Measurements from ENCODE around the gene RASD2. TPM values are rescaled to one million over a fixed set of nuclear protein-coding genes. Genes with fewer than 3 reads are reported as not detected.

The RASD2 gene
- total RNA-seq, 1 donor from 2014 or later = 3.0 TPM

DNA sequence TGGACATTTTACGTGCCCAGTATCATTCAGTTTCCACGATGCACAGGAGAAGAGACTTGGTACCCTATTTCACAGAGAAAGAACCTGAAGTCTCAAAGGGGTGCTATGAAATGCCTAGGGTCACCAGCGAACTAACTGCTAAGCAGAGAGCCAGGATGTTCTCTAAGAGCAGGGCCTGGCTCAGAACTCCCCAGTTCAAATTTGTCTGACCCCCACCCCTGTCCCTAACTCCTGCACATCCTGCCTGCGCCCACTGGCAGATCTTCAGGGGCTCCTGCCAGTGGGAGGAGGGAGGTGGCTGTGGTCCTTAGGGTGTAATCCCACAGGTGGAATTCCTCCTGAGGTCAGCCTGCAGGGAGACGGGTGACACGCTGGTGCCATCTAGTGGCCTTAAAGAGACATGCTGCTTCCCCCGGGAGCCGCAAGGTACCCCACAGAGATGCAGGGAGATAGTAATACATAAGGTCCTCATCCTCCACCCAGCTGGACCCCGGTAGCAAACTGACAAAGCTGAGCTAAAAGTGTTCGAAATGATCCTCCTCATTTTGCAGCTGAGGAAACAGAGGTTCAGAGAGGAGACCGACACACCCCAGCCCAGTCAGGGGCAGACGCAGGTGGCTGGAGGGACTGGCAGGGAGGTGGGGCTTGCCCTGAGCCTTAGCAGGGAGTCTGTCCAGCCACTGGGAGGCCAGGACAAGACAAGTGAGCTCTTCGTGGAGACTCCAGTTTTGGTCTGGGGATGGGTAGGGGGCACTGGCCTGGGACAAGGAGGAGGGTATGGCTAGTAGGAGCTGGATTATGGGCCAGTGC lies 42.4 kb downstream of the RASD2 start:
- DNase-seq (ENCODE audit: low read depth) = peak; percentile 57

DNA sequence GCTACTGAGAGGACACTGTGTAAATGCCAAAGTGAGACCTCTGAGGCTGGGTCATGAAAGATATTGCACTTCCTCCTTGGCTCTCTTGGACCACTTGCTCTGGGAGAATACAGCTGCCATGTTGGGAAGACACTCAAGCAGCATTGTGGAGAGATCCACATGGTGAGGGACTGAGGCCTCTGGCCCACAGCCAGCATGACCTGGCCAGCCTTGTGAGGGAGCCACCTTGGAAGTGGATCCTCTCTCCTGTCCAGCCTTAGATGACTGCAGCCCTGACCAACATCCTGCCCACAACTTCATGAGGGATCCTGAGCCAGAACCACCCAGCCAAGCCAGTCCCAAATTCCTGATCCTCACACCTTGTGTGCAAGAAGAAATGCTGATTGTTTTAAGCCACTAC lies 46.1 kb downstream of the RASD2 start:
- no peak for DNase-seq (ENCODE audit: low read depth)

DNA sequence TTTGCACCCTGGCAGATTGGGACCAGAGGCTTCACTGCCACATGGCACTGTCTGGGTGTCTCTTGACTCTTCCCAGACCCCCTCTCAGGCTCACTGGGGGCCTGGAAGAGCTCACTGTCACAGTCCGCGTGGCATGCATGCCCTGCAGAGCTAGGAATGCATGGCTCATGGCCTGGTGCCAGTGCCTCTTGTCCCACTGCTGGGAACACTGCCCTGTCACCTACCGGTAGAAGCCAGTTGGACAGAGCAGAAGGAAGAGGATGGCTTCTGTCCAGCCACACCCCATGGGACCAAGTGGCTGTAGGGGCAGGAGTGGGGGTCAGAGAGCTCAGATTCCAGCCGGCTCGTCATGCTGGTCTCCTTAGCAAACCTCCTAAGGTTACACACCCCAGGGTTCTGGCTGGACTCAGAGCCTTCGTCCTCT lies 46.8 kb downstream of the RASD2 start:
- no peak for DNase-seq (ENCODE audit: low read depth)

- DNase-seq (ENCODE audit: low read depth) = no peak
These were observed 47.3 kb downstream of the RASD2 start for GRCh38 chr22:35587896-35588295.

DNA sequence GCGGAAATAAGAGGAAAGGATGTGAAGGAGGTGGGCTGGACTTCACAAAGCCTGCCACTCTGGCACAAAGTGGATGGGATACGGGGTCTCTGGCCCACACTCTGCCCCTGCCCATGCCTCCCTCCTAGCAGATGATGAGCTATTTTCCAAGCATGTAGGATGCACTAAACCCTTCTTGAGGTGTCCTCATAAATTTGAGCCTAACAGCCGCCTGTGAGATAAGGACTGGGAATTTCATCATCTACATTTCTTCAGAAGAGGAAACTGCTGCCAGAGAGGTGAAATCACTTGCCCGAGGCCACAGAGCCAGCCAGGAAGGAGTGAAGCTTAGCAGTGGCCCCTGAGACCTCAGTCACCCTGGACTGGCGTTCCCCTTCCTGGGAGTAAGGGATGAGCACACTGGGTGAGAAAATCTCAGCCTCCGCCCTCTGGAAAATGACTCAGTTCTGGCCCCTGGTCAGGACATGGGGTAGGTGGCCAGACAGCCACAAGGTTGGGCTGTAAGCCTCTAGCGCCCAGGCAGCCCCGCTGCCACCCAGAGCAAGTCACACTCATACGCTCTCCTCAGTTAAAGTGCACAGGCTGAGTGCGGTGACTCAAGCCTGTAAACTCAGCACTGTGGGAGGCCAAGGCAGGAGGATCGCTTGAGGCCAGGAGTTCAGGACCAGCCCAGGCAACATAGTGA lies 48.6 kb downstream of the RASD2 start:
- DNase-seq (ENCODE audit: low read depth) = peak; percentile 89

DNA sequence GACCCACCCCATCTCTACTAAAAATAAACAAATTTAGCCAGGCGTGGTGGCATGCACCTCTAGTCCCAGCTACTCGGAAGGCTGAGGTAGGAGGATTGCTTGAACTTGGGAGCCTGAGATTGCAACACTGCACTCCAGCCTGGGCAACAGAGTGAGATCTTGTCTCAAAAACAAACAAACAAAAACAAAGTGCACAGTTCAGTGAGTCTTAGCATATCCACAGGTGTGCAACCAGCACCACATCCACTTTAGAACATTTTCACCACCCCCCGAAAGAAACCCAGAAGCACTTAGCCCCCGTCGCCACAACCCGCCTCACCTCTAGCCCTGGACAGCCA lies 49.1 kb downstream of the RASD2 start:
- DNase-seq (ENCODE audit: low read depth) = no peak

DNA sequence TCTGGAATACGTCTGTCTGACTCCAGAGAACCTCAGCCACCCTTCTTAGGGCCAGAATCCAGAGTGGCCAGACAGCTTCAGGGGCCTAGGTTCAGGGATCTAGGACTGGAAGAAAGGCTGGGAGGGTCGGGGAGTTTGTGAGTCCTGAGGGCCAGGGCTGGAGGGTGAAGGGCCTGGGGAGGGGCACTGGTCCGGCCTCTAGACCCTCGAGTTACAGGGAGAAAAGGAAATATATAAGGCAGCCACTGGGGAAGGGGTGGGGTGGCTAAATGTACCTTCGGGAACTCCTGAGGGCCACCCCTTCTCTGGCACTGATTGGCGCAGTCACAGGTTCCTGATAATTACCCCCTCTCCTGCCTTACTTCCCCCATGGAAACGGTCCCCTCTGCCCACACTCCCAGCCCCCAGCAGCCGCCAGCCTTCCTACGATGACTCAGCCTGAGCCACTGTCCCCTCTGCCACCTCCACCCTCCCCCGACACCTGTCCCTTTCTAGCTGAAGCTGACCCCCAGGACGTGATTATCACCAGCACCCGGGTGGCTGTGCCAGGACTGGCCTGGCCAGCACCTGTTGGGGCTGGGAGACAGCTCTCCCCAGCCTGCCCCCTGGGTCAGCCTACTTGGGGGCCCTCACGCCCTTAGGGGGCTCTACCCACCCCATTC lies 50.1 kb downstream of the RASD2 start:
- DNase-seq (ENCODE audit: low read depth) = no peak

DNA sequence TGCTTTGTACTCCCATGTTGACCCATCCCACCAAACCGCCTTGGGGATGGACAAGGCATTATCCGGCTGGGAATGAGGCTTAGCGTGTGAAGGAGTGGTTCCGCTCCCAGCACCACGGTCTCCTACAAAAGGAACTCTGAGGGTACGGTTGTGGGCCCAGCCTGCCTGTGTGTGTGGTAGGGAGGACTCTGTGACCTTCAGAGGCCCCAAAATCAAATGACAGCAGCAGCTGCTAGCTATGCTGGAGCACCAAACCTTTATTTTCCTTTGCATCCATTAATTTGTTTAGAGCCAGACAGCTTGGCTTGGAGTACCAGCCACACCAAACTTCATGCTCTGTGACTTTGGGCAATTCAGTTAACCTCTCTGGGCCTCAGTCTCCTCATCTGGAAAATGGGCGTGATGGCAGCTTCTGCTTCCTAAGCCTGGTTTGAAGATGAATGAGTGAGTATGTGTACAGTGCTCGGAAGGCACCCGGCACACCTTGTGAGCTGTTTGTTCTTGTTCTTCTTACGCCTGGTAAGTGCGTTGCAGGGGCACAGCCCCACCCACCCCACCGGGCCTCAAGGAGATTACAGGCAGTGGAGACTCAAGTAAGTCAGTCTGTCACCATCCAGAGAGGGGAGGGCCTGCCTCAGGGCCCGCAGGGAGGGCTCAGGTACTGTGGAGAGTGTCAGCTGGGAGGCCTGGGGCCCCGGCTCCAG lies 51.2 kb downstream of the RASD2 start:
- no peak for DNase-seq (ENCODE audit: low read depth)

- no peak for DNase-seq (ENCODE audit: low read depth)
These were observed 51.9 kb downstream of the RASD2 start for GRCh38 chr22:35592418-35592967.

DNA sequence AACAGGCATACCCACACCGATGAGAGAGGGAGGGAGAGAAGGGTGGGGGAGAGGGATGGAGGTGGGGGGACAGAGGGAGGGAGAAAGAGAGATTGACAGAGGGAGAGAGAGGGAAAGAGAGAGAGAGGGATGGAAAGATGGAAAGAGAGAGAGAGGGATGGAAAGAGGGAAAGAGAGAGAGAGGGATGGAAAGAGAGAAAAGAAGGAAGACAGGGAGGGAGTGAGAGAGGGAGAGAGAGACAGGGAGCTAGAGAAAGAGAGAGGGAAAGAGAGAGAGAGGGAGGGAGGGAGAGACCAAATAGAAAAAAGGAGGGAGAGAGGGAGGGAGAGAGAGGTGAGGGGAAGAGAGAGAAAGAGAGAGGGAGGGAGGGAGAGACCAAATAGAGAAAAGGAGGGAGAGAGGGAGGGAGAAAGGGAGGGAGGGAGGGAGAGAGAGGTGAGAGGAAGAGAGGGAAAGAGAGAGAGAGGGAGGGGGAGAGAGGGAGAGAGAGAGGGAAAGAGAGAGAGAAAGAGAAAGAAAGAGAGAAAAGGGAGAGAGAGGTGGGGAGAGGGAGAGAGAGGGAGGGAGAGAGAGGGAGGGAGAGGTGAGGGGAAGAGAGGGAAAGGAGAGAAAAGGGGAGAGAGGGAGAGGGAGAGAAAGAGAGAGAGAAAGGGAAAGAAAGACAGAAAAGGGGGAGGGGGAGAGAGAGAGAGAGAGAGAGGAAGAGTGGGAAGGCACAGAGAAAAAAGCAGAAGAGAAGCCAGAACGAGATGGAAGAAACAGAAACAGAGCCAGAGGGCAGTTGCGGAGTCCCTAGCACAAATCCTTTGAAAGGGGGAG lies 52.6 kb downstream of the RASD2 start:
- no peak for DNase-seq (ENCODE audit: low read depth)

DNA sequence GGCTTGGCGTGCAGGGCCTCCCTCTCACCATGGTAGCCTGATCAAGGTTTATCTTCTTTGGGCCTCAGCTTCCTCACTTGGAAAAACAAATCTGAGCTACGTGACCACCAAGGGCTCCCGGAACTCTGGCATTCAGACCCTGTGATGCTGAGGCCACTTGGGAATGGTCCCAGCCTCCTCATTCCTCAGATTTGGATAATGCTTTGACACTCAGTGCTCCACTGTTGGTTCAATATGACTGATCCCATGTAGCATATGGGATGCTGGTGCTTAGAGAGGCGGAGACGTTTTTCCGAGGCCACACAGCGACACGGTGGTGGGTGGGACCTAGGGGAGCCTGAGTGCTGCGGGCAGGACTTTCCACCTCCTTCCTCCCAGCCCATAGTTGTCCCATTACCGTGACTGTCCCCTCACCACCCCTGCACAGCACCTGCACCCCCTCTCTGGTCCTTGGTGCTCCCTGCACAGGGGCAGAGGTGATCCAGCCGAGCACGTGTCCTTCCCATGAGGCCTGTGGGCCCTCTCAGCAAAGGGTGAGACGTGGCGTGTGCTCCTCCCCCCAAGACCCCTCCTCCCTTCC lies 53.4 kb downstream of the RASD2 start:
- DNase-seq (ENCODE audit: low read depth) = no peak

- DNase-seq (ENCODE audit: low read depth) = no peak
These were observed 54.1 kb downstream of the RASD2 start for GRCh38 chr22:35594686-35595085.

GRCh38 chr22:35596821-35597220 lies 56.2 kb downstream of the RASD2 start:
- DNase-seq (ENCODE audit: low read depth) = no peak

- DNase-seq (ENCODE audit: low read depth) = no peak
These were observed 57.2 kb downstream of the RASD2 start for GRCh38 chr22:35597692-35598395.

DNA sequence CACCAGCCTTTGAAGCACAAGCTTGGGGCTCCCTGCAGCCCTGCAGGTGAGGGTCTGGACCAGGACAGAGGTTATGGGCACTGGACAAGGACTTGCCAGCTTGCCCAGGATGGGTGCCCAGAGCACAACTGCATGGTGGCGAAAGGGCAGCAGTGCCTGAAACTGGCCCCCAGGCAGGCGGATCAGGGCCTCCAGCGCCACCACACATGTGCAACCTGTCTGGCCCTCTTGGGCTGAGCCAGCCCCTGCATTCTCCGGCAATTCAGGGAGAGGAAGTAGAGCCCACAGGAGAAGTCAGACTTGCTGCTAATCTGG lies 57.7 kb downstream of the RASD2 start:
- DNase-seq (ENCODE audit: low read depth) = no peak

GRCh38 chr22:35599364-35599763 lies 58.7 kb downstream of the RASD2 start:
- DNase-seq (ENCODE audit: low read depth) = no peak

GRCh38 chr22:35600476-35600875 lies 59.8 kb downstream of the RASD2 start:
- DNase-seq (ENCODE audit: low read depth) = no peak

DNA sequence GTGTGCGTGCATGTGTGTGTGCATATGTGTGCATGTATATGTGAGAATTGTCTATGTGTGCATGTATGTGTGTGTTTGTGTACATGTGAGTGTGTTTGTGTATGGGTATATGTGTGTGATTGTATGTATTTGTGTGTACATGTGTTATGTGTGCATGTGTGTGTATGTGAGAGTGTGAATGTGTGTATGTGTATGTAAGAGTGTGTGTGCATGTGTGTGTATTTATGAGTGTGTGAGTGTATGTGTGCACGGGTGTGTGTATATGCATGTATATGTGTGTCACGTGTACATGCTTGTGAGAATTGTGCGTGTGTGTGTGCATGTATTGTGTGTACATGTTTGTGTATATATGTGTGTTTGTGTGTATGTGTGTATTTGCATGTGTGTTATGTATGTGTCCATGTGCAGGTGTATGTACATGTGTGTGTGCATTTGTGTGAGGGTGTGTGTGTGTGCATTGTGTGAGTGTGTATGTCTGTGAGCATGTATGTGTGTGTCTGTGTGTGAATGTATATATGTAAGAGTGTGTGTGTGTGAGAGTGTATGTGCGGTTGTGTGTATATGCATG lies 60.5 kb downstream of the RASD2 start:
- DNase-seq (ENCODE audit: low read depth) = no peak

DNA sequence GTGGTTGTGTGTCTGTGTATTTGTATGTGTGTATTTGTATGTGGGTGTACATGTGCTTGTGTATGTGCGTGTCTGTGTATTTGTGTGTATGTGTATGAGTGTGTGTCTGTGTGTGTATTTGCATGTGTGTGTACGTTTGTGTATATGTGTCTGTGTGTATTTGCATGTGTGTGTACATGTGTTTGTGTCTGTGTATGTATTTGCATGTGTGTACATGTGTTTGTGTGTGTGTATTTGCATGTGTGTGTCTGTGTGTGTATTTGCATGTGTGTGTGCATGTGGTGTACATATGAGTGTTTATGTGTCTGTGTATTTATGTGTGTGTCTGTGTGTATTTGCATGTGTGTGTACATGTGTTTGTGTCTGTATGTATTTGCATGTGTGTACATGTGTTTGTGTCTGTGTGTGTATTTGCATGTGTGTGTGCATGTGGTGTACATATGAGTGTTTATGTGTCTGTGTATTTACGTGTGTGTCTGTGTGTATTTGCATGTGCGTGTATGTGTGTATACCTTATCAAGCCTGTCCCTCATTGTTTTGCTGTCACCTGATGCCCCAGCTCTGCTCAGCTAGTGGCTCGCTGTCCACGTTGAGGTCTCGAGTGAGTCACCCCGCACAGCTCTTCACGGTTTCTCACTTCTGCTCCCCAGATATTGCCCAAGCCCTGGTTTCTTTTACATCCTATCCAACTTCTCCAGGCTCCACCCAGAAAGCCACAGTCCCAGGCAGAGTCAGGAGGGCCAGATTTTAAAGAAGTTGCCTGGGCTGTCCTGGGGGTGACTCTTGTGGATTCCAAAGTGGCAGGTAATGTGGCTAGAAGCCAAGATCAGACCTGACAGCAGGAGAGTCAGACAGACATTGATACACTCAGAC lies 61.3 kb downstream of the RASD2 start:
- peak; percentile 83 for DNase-seq (ENCODE audit: low read depth)

All from renal cortical epithelial cell (primary cell).